Cerebellar cortex (tissue), 1 donor: Measurements from ENCODE around the gene KRTAP10-9.
"Not testable (repeated sequence)": the region's sequence is repeated elsewhere in the genome, so short reads cannot be mapped to it uniquely, and the experiment has no call there.

Experiments
- DNase-seq: peaks from one replicate; pipeline ENCODE4 v3.0.0-alpha.2; 2015; ENCODE audit warnings: low spot score

KRTAP10-9 gene

GRCh38 chr21:44643741-44644310 is 16.9 kb downstream of the KRTAP10-9 start:
- no peak for DNase-seq

- no peak for DNase-seq
These were observed 18.0 kb downstream of the KRTAP10-9 start for GRCh38 chr21:44644878-44645277.

GRCh38 chr21:44646366-44647221 is 19.7 kb downstream of the KRTAP10-9 start, which contains the start of gene KRTAP10-11:
KRTAP10-11 (plus strand) TSS chr21:44646414; CDS start chr21:44646459, 45 bp downstream.
- peak; percentile 18 for DNase-seq

- no peak for DNase-seq
These were observed 20.3 kb downstream of the KRTAP10-9 start for GRCh38 chr21:44647222-44647552.

- no peak for DNase-seq
These were observed 21.8 kb downstream of the KRTAP10-9 start for GRCh38 chr21:44648557-44649311.

- no peak for DNase-seq
These were observed 22.7 kb downstream of the KRTAP10-9 start for GRCh38 chr21:44649521-44650100.

GRCh38 chr21:44650265-44650972 is 23.5 kb downstream of the KRTAP10-9 start:
- no peak for DNase-seq

- DNase-seq: no peak
These were observed 24.2 kb downstream of the KRTAP10-9 start for GRCh38 chr21:44650973-44651675.

- DNase-seq: no peak
These were observed 26.2 kb downstream of the KRTAP10-9 start for GRCh38 chr21:44653123-44653522.

- DNase-seq: no peak
These were observed 27.0 kb downstream of the KRTAP10-9 start for GRCh38 chr21:44653656-44654575.

GRCh38 chr21:44654576-44655175 is 27.8 kb downstream of the KRTAP10-9 start, which contains the start of gene KRTAP12-4:
KRTAP12-4 (minus strand) TSS chr21:44654659; CDS start chr21:44654614, 45 bp downstream.
- DNase-seq: no peak

GRCh38 chr21:44656868-44657267 is 30.0 kb downstream of the KRTAP10-9 start:
- DNase-seq: no peak

- DNase-seq: no peak
These were observed 31.0 kb downstream of the KRTAP10-9 start, which contains the start of gene KRTAP12-3 for GRCh38 chr21:44657635-44658540. KRTAP12-3 (plus strand) TSS chr21:44657932; CDS start chr21:44657980, 48 bp downstream.

- DNase-seq: no peak
These were observed 31.6 kb downstream of the KRTAP10-9 start for GRCh38 chr21:44658541-44658910.

GRCh38 chr21:44658913-44659595 is 32.2 kb downstream of the KRTAP10-9 start:
- no peak for DNase-seq

- DNase-seq: not testable (repeated sequence)
These were observed 34.7 kb downstream of the KRTAP10-9 start for GRCh38 chr21:44661567-44661966.

- DNase-seq: no peak
These were observed 37.8 kb downstream of the KRTAP10-9 start for GRCh38 chr21:44664691-44665090.
